ENCODE results near the gene HPS4.
"Not testable (repeated sequence)": the region's sequence is repeated elsewhere in the genome, so short reads cannot be mapped to it uniquely, and the experiment has no call there.

HPS4 gene

GRCh38 chr22:26444777-26445176 is 38.8 kb downstream of the HPS4 start:
- ChIA-PET POLR2A (no interaction called here), CTCF (no interaction called here)
- DNase-seq (ENCODE audit: extremely low spot score): no peak
- TF ChIP-seq NFRKB (IDR thresholded peaks at IDR 0.05): no peak
- no peak for TF ChIP-seq ELF4 (IDR thresholded peaks at IDR 0.05)
- TF ChIP-seq FOXA1 (IDR thresholded peaks at IDR 0.05): no peak
- no peak for TF ChIP-seq FOXM1 (IDR thresholded peaks at IDR 0.05; ENCODE audit: borderline replicate concordance)
- no peak for TF ChIP-seq LEF1 (IDR thresholded peaks at IDR 0.05; ENCODE audit: borderline replicate concordance)
- no peak for TF ChIP-seq ARNT (IDR thresholded peaks at IDR 0.05)
- no peak for TF ChIP-seq PKNOX1 (IDR thresholded peaks at IDR 0.05)
- no peak for TF ChIP-seq ZNF384 (IDR thresholded peaks at IDR 0.05)
- TF ChIP-seq HDGF (IDR thresholded peaks at IDR 0.05; ENCODE audit: borderline replicate concordance): no peak
- TF ChIP-seq L3MBTL2 (conservative IDR thresholded peaks at IDR 0.05): no peak
- no peak for TF ChIP-seq FOXK2 (IDR thresholded peaks at IDR 0.05)
- no peak for TF ChIP-seq SP1 (IDR thresholded peaks at IDR 0.05)
- TF ChIP-seq TARDBP (IDR thresholded peaks at IDR 0.05): no peak
- no peak for TF ChIP-seq BHLHE40 (IDR thresholded peaks at IDR 0.05; ENCODE audit: borderline replicate concordance)
- TF ChIP-seq CTBP1 (IDR thresholded peaks at IDR 0.05; ENCODE audit: borderline replicate concordance): no peak
- no peak for TF ChIP-seq SUZ12 (IDR thresholded peaks at IDR 0.05)

- TF ChIP-seq HDGF (IDR thresholded peaks at IDR 0.05; ENCODE audit: borderline replicate concordance): no peak
- TF ChIP-seq FOXK2 (IDR thresholded peaks at IDR 0.05): no peak
- TF ChIP-seq TARDBP (IDR thresholded peaks at IDR 0.05): no peak
- TF ChIP-seq FOXA1 (IDR thresholded peaks at IDR 0.05): no peak
- TF ChIP-seq ZNF384 (IDR thresholded peaks at IDR 0.05): no peak
- TF ChIP-seq SUZ12 (IDR thresholded peaks at IDR 0.05): no peak
- TF ChIP-seq L3MBTL2 (conservative IDR thresholded peaks at IDR 0.05): no peak
- TF ChIP-seq SP1 (IDR thresholded peaks at IDR 0.05): no peak
- TF ChIP-seq BHLHE40 (IDR thresholded peaks at IDR 0.05; ENCODE audit: borderline replicate concordance): no peak
- TF ChIP-seq LEF1 (IDR thresholded peaks at IDR 0.05; ENCODE audit: borderline replicate concordance): no peak
- TF ChIP-seq FOXM1 (IDR thresholded peaks at IDR 0.05; ENCODE audit: borderline replicate concordance): no peak
- TF ChIP-seq NFRKB (IDR thresholded peaks at IDR 0.05): no peak
- TF ChIP-seq PKNOX1 (IDR thresholded peaks at IDR 0.05): no peak
- TF ChIP-seq ARNT (IDR thresholded peaks at IDR 0.05): no peak
- TF ChIP-seq ELF4 (IDR thresholded peaks at IDR 0.05): no peak
- TF ChIP-seq CTBP1 (IDR thresholded peaks at IDR 0.05; ENCODE audit: borderline replicate concordance): no peak
- ChIA-PET POLR2A (interaction anchor here (0.7 kb wide), 1 partner anchor 12 kb away, joined by 3 read pairs; no protein-coding TSS in a partner anchor), CTCF (no interaction called here)
- no peak for DNase-seq (ENCODE audit: extremely low spot score)
These were observed 39.5 kb downstream of the HPS4 start for GRCh38 chr22:26443901-26444690.

GRCh38 chr22:26442086-26442756 is 41.4 kb downstream of the HPS4 start:
- DNase-seq (ENCODE audit: extremely low spot score): no peak
- TF ChIP-seq TARDBP (IDR thresholded peaks at IDR 0.05): no peak
- TF ChIP-seq ZNF384 (IDR thresholded peaks at IDR 0.05): no peak
- no peak for TF ChIP-seq FOXA1 (IDR thresholded peaks at IDR 0.05)
- no peak for TF ChIP-seq BHLHE40 (IDR thresholded peaks at IDR 0.05; ENCODE audit: borderline replicate concordance)
- TF ChIP-seq L3MBTL2 (conservative IDR thresholded peaks at IDR 0.05): no peak
- CTCF ChIA-PET: interaction anchor here (0.6 kb wide), 1 partner anchor 47 kb away, joined by 3 read pairs; no protein-coding TSS in a partner anchor
- POLR2A ChIA-PET: no interaction called here

- no peak for DNase-seq (ENCODE audit: extremely low spot score)
- TF ChIP-seq BHLHE40 (IDR thresholded peaks at IDR 0.05; ENCODE audit: borderline replicate concordance) (no peak), ELF4 (IDR thresholded peaks at IDR 0.05) (no peak), FOXM1 (IDR thresholded peaks at IDR 0.05; ENCODE audit: borderline replicate concordance) (no peak), L3MBTL2 (conservative IDR thresholded peaks at IDR 0.05) (no peak), FOXA1 (IDR thresholded peaks at IDR 0.05) (no peak), CTBP1 (IDR thresholded peaks at IDR 0.05; ENCODE audit: borderline replicate concordance) (no peak), TARDBP (IDR thresholded peaks at IDR 0.05) (no peak), ARNT (IDR thresholded peaks at IDR 0.05) (no peak), HDGF (IDR thresholded peaks at IDR 0.05; ENCODE audit: borderline replicate concordance) (no peak), FOXK2 (IDR thresholded peaks at IDR 0.05) (no peak), SUZ12 (IDR thresholded peaks at IDR 0.05) (no peak), LEF1 (IDR thresholded peaks at IDR 0.05; ENCODE audit: borderline replicate concordance) (no peak), ZNF384 (IDR thresholded peaks at IDR 0.05) (no peak), SP1 (IDR thresholded peaks at IDR 0.05) (no peak), NFRKB (IDR thresholded peaks at IDR 0.05) (no peak), PKNOX1 (IDR thresholded peaks at IDR 0.05) (no peak)
- POLR2A ChIA-PET: no interaction called here
- CTCF ChIA-PET: no interaction called here
These were observed 44.0 kb downstream of the HPS4 start for GRCh38 chr22:26439559-26439958.

GRCh38 chr22:26438776-26439175 is 44.8 kb downstream of the HPS4 start:
- CTCF ChIA-PET; DNase-seq (ENCODE audit: extremely low spot score); POLR2A ChIA-PET: not testable (repeated sequence)

All from HEK293T (cell line).